Bronchial epithelial cell (primary cell): Measurements from ENCODE around the gene PARVB. TPM values are rescaled to one million over a fixed set of nuclear protein-coding genes. Genes with fewer than 3 reads are reported as not detected.
A peak's percentile ranks its signal among the peaks of the same experiment; 100 is the strongest.

Experiments
- DNase-seq: peaks from one replicate; pipeline ENCODE4 v3.0.0-alpha.2; 2010; ENCODE audit warnings: low read depth
- FAIRE-seq: peaks from 2 replicates; lab custom pipeline; 2011; peaks lifted over from hg19 to GRCh38; lab: Jason Lieb, UNC
- H3K27me3 ChIP-seq: 2 replicates; pipeline ENCODE4 v1.5.1; 2011; ENCODE audit warnings: low read length; ENCODE audit not compliant: control insufficient read depth, insufficient read depth
- H3K36me3 ChIP-seq: 2 replicates; pipeline ENCODE4 v1.5.1; 2011; ENCODE audit warnings: low read length; ENCODE audit not compliant: control insufficient read depth, insufficient read depth
- H3K4me3 ChIP-seq: 2 replicates; pipeline ENCODE4 v1.5.1; 2011; ENCODE audit warnings: mild to moderate bottlenecking, low read depth, low read length, control low read depth
- total RNA-seq: library from RNA; depleted of rRNA; stranded (reverse); fragments of >200 nt; gene quantifications from 2 replicates; pipeline ENCODE4 v1.2.1, GENCODE V29; 2014
- TF ChIP-seq, protein P1 (sequence below): IDR thresholded peaks from 2 replicates; pipeline ENCODE4 v1.5.1; 2011; ENCODE audit warnings: mild to moderate bottlenecking, moderate library complexity, low read length, control low read depth, inconsistent platforms; ENCODE audit not compliant: insufficient read depth, severe bottlenecking

PARVB gene
- total RNA-seq, 1 donor from 2014 or later: 3.4 TPM

DNA sequence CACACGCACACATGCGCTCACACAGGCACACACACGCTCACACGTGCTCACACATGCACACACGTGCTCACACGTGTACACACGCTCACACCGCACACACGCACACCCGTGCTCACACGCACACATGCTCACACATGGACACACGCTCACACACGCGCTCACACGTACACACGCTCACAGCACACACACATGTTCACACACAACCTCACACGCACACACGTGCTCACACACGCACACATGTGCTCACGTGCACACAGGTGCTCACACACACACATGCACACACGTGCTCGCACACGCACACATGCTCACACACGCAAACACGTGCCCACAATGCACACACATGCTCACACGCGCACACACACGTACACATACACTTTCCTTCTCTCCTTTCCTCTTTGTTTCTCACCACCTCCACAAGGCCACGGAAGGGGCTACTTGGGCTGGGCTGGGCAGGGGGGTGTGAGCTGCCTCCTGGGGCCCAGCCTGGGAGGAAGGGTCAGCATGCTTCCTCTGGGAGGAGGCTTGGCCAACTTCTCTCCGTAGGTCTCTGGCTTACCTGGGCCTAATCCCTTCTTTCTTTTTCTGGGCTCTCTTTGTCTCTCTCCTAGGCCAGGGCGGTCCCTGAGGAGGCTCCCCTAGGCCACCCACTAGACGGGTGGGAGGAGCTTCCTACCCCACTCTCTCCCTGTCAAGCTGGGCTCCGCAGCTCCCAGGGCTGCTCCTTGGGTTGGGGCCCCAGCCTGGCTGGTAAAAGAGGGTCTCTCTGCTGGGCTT lies 122.2 kb downstream of the PARVB start:
- DNase-seq (no peak), FAIRE-seq (peak; percentile 96)
- TF ChIP-seq, protein P1, sequence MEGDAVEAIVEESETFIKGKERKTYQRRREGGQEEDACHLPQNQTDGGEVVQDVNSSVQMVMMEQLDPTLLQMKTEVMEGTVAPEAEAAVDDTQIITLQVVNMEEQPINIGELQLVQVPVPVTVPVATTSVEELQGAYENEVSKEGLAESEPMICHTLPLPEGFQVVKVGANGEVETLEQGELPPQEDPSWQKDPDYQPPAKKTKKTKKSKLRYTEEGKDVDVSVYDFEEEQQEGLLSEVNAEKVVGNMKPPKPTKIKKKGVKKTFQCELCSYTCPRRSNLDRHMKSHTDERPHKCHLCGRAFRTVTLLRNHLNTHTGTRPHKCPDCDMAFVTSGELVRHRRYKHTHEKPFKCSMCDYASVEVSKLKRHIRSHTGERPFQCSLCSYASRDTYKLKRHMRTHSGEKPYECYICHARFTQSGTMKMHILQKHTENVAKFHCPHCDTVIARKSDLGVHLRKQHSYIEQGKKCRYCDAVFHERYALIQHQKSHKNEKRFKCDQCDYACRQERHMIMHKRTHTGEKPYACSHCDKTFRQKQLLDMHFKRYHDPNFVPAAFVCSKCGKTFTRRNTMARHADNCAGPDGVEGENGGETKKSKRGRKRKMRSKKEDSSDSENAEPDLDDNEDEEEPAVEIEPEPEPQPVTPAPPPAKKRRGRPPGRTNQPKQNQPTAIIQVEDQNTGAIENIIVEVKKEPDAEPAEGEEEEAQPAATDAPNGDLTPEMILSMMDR: no peak
- no peak overlapping the region for H3K4me3 ChIP-seq
- no peaks in the 10 kb centered on the region for H3K36me3 ChIP-seq
- no peaks in the 10 kb centered on the region for H3K27me3 ChIP-seq

DNA sequence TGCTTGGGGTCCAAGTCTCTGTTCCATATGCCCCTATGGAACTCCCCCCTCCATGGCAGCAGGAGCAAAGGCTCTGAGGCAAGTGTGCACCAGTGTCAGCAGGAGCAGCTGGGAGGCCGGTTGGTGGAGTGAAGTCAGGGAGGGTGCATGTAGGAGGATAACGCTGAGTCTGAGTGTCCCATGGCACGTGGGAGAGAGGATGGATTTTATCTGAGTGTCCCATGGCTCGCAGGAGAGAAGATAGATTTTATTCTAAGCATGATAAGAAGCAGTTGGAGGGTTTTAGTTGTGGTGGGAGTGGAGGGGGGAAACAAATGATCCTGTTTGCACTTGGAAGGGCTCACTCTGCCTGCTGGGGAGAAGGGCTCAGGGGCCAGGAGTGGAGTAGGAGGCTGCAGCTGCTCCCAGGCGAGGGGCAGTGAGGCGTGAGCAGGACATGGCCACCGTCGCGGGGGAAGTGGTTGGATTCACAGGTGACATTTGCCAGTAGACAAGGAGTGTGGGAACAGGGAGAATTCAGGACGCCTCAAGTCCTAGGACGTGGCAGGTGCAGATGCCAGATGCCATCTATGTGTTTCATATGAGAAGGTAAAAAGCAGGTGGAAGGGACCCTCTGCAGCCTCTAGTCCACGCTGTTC lies 123.0 kb downstream of the PARVB start:
- peak; percentile 32 for FAIRE-seq

DNA sequence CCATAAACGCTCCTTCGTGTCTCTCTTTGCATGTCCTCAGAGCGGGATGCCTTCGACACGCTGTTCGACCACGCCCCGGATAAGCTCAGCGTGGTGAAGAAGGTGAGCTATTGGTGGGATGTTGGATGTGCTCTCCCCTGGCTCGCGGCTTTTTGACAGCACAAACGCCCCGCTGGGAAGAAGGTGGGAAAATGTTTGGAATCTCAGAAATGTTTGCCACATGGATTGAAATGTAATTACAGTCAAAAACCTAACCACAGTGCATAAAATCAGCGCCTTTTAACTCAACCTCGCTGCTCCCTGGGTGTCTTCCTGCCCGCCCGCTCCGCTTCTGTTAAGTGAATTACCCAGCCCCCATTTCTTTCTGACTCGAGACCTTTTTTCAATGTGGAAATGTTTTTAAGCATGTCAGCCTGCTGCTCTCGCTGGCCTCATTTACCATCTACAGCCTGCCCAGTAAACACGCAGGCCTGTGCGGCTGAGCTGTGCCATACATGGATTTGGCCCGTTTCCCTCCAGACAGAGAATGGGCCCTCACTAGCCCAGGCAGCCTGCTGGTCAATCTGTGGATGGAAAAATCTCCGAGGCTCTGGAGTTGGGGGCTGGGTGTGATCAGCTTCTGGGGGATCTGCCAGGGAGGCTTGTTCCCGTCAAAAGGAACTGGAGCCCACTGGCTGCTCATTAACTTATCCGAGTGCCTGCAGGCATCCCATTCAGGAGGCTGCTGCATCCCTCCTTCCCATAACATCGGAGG lies 123.9 kb downstream of the PARVB start:
- no peaks in the 10 kb centered on the region for H3K36me3 ChIP-seq
- TF ChIP-seq, protein P1: no peak
- DNase-seq: no peak
- H3K4me3 ChIP-seq: no peak overlapping the region
- no peaks in the 10 kb centered on the region for H3K27me3 ChIP-seq
- FAIRE-seq: no peak

More for the DNA sequence above, 123.0 kb downstream of the PARVB start:
- TF ChIP-seq, protein P1: no peak
- DNase-seq: no peak
- H3K27me3 ChIP-seq: no peaks in the 10 kb centered on the region
- no peak overlapping the region for H3K4me3 ChIP-seq
- H3K36me3 ChIP-seq: no peaks in the 10 kb centered on the region

DNA sequence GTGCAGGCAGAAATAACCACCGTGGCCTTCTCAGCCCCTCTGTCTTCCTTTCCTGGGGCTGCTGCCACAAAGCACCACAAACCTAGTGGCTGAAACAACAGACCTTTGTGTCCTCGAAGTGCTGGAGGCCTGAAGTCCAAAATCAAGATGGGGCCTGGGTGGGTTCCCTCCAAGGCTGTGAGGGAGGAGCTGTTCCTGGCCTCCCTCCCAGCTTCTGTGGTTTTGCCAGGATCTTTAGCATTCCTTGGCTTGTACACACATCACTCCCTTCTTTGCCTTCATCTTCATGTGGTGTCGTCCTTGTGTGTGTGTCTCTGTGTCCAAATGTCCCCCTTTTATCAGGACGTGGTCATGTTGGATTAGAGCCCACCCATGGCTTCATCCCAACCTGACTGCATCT lies 127.6 kb downstream of the PARVB start:
- Histone ChIP-seq H3K4me3 (no peak overlapping the region), H3K36me3 (no peaks in the 10 kb centered on the region), H3K27me3 (no peaks in the 10 kb centered on the region)
- no peak for FAIRE-seq
- DNase-seq: no peak
- TF ChIP-seq, protein P1: no peak

DNA sequence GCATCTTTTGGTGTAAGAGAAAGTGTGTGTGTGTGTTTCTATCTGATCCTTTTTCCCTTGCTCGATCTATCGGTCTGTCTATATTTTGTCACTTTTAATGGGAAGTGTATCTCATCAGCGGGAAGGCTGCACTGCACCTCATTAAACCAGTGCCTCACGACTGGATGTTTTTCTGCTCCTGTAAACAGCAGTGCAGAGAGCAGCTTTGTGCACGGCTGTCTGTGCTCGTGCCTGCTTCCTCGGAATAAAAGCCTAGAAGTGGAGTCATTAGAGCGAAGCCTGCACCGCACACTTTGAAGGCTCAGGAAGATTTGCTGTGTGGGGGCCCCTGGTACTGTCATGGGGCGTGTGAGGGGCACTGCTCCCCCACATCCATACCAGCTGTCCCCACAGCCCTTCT lies 129.6 kb downstream of the PARVB start:
- Histone ChIP-seq H3K4me3 (no peak overlapping the region), H3K27me3 (no peaks in the 10 kb centered on the region), H3K36me3 (no peaks in the 10 kb centered on the region)
- FAIRE-seq (no peak), DNase-seq (no peak)
- TF ChIP-seq, protein P1: no peak
